Dermis microvascular lymphatic vessel endothelial cell (primary cell): ENCODE measurements around the gene RALBP1. TPM values are rescaled to one million over a fixed set of nuclear protein-coding genes. Genes with fewer than 3 reads are reported as not detected.
A peak's percentile ranks its signal among the peaks of the same experiment; 100 is the strongest.

Experiments
- DNase-seq, 2 donors: peaks; one replicate each; pipeline versions ENCODE4 v3.0.0 to v3.0.0-alpha.2; 2010; ENCODE audit warnings: low read depth in 2 of 2
- total RNA-seq: library from RNA; depleted of rRNA; stranded (reverse); fragments of >200 nt; gene quantifications from 2 replicates; pipeline ENCODE4 v1.2.1, GENCODE V29; 2014

RALBP1 gene
- total RNA-seq, 1 donor from 2014 or later = 54.2 TPM

DNA sequence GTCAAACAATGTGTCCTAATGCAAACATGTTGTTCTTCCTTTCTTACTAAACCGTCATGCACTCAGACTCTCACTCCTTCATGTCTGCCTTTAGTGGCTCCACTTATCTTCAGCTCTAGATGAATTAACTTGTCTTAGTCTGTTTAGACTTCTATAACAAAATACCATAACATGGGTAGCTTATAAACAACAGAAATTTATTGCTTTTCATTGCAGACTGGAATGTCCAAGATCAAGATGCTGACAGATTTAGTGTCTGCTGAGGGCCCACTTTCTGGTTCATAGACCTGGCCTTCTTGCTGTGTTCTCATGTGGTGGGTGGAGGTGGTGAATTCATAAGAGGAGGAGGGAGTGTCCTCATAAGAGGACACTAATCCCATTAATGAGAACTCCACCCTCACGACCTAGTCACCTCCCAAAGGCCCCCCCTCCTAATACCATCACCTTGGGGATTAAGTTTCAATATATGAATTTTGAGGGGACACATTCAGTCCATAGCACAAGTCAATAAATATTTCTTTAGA lies 32.3 kb downstream of the RALBP1 start:
- peak in 1 of 2 donors; percentile 7 for DNase-seq

DNA sequence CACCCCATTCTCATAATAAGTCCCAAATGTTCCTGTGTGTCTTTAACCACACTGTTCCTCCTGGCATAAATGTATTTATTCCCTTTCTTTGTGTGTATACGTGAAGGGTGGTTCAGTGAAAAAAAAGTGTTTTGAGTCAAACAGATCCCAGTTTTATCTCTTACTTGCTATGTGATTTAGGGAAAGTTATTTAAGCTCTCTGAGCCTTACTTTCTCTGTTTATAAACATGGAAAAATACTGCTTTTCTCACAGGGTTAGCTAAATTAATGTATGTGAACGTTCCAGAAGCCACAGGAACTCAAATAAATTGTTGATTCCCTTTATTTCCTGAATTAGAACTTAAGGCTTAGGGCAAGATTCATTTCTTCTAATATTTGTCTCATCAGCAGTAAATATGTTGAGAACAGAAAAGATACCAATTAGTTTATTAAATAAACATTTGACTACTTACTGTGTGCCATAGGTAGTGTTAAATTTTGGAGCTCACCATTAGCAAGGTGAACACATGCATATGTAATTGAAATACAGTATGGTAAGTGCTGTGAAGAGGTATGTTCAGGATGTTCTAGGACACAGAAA lies 33.2 kb downstream of the RALBP1 start:
- DNase-seq = no peak

DNA sequence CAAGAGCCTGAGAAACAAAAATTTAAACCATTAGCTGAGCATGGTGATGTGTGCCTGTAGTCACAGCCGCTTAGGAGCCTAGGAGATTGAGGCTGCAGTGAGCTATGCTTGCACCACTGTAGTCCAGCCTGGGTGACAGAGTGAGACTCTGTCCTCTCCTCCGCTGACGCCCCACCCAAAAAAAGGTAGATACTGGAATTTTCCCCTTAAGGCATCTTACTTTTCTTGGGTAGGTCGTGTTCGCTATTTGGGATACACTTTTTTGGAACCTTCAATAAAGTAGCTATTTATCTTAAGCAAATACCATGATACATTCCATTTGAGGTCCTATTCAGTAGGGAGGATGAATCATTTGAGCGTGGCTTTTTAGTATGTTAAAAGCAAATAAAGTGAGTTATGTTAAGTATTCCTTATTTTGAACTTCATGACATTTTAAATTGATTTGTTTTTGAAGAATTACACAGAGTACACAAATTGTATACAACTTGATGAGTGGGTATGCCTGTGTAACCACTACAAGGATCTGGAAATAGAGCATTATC lies 38.7 kb downstream of the RALBP1 start:
- DNase-seq = no peak

DNA sequence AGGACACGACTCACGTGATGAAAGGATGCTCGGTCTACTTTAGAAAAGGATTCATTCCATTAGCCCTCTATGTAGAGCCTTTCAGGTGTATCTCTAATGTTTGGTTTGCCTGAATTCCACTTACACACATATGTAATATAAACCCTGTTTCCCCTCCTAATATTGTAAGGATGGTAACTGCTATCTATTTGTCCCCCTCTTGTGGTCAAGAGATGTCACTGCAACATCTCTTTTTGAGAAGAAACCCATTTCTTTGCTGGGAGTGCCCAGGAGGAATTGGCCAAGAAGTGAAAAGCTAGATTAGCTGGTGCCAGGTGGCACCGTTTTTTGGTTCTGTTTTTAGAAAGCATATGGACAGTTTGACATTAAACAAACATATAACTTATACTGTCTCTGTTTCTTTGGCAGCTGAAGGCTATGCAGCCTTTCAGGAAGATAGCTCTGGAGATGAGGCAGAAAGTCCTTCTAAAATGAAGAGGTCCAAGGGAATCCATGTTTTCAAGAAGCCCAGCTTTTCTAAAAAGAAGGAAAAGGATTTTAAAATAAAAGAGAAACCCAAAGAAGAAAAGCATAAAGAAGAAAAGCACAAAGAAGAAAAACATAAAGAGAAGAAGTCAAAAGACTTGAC lies 41.2 kb downstream of the RALBP1 start:
- peak; percentile 26 to 53 for DNase-seq

DNA sequence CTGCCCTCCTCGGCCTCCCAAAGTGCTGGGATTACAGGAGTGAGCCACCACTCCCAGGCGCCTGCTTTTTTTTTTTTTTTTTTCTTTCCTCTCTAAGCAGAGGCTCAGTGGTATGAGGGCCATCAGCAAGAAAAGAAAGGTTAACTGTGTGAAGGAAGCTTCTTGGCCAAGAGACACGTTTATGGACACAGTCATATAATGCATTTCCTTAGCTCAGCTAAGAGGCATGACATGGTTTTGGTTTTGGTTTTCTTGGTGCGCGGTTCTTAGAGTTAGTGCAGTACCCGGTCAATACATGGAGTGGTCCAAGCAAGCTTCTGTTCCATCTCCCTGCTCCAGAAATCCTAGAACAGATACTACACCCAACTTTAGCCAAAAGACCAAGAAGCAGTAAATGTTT lies 42.6 kb downstream of the RALBP1 start:
- DNase-seq = no peak

DNA sequence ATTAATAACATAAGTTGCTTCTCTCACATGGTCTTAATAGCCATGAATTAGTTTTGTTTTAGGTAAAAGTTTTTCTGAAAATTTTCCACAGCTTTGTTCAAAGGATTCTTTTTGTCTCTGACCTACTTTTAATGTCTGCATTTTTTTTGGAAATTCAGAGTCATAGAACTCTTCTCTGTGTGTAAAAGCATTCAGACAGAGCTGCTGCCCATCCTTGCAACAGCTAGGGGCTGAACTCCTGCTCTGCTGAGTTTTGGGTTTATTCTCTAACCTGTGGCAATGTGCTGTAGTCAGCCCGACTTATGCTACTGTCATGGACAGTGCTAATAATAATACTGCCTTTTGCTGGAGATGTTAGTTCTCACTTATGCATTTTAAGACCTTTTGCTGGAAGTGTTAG lies 44.1 kb downstream of the RALBP1 start:
- DNase-seq = no peak

DNA sequence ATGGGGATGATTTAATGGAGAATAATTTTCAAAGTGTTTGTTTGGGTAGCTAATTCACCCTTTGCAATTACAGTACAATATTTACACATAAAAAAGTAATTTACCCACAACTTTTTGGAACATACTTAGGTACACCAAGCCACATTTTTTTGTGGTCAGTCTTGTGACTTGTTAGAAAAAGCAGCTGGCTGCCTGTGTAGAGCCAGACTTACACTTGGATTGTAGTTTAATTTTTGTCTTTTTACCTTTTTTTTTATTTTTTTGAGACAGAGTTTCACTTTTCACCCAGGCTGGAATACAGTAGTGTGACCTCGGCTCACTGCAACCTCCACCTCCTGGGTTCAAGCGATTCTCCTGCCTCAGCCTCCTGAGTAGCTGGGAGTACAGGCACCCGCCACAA lies 45.4 kb downstream of the RALBP1 start:
- no peak for DNase-seq

DNA sequence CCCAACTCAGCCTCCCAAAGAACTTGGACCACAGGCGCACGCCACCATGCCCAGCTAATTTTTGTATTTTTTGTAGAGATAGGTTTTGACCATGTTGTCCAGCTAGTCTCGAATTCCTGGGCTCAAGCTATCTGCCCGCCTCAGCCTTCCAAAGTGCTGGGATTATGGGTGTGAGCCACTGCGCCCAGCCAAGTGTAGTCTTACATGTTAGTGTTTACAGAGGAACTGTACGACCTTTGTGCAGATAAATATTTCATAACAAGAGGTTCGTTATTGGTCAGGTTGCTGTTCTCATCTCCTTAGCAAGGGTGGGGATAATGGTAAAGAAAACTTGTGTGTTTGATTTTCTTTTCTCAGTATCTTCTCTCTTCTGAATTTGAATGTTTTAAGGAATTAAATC lies 46.5 kb downstream of the RALBP1 start:
- no peak for DNase-seq

DNA sequence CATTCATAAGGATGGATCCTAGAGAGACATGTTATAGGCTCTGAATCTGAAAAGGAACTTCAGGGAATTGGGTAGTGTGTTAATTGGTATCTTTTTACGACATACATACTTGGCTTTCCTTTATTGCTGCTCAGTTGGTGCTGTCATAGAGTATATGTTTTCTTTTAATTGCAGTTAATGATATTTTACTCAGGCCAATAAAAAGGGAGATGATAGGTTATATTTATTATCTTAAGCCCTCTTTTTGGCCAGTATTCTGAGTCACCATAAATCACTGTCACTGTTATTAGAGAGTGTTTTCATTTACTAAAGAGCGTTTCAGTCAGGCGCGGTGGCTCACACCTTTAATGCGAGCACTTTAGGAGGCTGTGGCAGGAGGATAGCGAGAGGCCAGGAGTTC lies 47.6 kb downstream of the RALBP1 start:
- no peak for DNase-seq

DNA sequence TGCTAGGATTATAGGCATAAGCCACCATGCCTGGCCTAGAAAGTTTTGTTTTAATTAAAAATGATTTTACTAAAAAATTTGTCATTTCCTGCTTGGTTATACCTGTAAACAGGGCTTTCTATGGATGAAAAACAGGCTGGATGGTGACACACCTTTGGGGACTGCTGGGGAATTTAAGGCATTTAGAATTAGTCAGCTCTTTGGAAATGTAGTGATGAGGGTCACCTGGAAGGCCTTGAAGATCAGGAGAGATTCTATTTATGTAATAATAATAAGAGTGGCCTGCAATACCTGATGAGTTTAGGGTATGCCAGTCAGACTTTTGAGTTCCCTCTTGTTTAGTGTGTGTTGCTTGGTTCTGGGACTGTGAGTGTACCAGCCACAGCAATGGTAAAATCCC lies 51.1 kb downstream of the RALBP1 start:
- DNase-seq = no peak

DNA sequence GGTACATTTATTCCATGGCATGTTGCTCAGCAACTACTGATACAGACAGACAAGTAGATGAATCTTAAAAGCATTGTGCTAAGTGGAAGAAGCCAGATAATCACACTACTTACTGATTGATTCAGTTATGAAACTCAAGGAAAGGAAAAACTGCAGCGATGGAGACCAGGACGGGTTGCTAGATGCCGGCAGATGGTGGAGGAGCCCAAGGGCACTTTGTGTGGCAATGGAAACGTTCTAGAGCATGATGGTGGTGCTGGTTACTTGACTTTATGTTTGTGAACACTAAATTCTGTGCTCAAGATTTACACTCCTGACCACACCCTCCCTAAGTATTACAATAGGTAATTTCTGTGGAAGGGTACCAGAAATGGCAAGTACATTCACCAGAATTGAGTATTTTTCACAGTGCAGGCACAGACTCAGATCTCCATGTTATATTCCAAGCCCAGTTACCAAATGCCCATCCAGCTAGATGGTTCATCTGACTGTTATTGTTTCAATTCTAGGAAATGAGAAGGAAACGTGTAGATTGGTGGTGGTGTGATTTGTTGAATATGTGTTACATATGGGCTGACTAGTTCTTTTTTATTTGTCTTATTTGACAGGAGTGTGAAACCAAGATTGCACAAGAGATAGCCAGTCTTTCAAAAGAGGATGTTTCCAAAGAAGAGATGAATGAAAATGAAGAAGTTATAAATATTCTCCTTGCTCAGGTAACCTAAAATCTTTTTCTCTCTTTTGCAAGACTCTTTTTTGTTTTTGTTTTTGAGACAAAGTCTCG lies 55.1 kb downstream of the RALBP1 start:
- no peak for DNase-seq

DNA sequence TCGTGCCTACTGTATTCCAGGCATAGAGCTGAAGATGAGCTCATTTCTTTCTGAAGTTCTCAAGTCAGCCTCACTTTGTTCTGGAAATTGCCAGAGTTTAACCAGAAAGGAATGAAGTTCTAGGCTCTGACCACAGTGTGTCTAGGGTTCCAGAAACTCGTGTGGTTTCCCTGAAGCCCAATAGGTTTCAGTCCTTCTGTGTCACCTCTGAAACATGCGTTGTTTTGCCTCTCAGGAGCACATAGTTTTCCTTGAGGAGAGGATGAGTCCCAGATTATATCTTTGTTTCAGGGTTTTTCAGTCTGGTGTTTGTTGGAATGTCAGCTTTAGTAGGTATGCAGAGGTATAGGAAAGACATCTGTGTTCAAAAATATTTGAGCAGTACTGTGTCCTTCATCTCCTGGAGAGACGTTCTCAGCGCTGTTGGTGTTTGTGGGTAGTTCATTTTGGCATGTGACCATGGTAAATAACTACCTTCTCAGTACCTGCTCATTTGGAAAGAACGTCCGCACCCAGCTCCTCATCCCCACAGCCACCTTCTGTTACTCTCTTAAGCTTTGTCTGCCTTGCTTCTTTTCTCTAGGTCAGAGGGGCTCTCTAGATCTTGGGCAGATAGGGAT lies 56.6 kb downstream of the RALBP1 start:
- DNase-seq = no peak

DNA sequence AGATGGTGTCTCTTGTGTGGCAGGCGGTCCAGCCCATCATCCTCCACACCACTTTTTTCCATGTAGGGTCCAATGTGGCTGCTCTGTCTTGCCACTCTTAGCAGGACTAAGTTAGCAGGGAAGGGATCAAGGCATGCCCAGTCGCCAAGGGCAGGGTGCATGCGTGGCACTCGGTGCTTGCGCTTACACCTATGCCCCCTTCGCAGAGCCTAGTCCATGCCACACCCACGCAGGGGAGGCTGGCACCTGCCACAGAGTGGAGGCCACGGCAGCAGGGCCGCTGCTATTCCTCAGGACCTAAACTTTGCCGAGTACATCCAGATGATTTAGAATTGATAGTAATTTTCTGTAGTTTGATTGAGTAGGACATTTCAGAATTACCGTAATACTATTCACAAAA lies 59.5 kb downstream of the RALBP1 start:
- no peak for DNase-seq

DNA sequence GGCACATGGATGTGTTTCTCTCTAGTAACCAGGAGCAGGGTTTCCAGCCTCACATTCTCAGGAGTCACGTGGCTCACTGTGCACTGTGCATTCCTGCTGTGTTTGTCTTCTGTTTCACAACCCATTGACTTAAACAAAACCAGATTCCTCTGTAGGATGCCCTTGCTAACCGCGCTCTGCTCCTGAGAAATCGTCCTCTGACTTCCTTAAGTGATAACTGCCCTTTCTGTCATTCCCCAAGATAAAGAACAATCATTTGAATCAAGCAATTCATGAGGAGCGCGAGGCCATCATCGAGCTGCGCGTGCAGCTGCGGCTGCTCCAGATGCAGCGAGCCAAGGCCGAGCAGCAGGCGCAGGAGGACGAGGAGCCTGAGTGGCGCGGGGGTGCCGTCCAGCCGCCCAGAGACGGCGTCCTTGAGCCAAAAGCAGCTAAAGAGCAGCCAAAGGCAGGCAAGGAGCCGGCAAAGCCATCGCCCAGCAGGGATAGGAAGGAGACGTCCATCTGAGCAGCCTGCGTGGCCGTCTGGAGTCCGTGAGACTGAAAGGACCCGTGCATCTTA lies 60.2 kb downstream of the RALBP1 start:
- DNase-seq = no peak

DNA sequence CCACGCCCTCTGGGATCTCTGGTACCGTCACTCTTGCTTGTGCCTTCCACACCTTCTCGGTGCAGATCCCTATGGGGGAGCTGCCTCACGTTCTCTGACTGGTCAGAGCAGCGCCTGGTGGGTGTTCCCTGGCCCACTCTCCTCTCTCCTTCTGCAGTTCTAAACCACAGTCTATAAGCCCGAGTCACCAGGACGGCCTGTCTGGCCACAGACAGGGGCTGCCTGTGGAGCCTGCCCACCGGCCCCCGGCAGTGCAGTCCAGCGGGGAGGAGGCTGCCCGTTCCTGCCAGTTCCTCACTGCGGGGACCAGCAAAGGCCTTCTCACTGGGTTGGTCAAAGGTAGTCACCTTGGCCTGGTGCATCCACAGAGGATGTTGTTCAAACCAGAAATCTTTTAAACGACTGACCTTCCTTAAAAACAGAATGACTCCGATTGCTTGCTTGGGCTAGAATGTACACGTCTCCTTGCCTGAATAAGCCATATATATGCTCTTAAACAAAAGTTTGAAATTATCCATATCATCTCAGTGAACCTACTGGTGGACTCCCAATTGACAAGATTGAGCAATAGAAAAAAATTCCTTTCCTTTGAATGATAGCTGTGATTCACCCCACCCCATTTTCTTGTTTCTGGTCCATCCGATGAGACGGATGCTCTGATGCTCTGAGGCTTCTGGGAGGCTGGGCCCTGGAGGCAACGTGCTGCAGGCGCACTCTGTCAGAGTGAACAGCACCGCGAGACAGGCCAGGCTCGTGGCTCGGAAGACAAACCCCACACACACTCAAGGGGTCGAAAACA lies 61.2 kb downstream of the RALBP1 start:
- no peak for DNase-seq

DNA sequence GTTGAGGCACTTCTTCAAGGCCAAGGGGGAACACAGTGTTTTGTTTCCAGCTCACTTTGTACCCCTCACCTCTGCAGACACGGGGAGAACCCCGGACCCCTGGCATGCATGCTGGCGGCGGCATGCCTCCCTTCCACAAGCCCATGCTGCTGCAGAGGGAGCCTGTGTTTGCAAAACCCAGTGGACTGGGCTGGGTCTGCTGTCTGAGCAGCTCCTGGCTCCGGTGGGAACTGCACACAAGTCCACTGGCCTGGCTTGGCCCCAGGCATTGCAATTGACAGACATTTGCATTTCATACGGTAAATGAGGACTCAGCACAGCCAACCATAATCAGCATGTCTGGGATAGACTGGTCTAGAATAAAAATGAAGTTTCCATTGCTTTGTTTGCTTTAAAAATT lies 62.4 kb downstream of the RALBP1 start:
- DNase-seq = no peak

DNA sequence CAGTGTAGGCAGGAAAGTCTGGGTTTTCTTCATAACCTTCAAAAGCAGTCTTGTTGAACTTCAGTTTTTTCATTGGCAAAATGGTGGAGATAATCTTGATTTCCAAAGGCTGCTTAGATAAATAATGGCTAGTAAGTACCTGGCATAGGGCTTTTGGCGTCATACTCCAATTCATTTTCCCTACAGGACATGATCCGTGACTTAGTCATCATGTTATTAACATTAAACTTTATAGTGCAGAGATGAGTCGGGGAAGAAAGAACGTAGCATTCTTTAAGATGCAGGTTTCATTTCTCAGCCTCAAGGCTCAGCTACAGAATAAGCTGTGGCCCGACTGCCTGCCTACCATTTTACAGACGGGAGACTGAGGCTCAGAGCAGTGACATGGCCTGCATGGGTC lies 64.0 kb downstream of the RALBP1 start:
- peak in 1 of 2 donors; percentile 64 for DNase-seq

DNA sequence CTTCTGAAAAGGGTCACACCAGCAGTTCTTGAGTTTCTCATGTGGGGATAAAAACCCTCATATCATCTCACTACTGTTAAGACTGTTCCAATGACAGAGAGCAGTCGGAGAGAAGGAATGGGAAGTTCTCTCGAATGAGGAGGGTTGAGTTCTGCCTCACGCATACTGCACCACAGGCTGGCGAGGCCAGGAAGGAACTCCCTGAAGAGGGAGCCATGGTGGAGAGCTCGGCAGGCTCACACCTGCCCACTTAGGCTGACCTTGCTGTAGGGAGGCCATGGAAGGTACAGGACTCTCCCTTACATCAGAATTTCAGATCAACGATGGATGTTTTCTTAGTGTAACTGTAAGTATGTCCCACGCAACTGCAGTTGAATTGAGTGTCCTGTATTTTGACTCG lies 64.6 kb downstream of the RALBP1 start:
- no peak for DNase-seq

DNA sequence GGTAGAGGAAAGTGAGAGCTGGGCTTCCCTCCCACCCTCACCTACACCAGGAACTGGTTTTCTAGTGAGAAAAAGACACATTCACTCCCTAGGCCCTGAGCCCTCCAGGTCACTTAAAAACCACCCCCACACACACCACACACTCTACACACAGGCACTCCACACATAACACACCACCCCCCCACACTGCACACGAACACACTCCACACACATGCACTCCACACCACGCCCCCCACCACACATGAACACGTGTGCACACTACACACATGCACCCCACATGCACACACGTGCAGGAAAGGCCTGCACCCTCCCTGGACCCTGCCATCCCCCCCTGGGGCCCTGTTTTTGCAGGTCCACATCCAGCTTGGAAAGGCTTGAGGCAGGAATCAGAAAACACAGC lies 67.6 kb downstream of the RALBP1 start:
- no peak for DNase-seq

DNA sequence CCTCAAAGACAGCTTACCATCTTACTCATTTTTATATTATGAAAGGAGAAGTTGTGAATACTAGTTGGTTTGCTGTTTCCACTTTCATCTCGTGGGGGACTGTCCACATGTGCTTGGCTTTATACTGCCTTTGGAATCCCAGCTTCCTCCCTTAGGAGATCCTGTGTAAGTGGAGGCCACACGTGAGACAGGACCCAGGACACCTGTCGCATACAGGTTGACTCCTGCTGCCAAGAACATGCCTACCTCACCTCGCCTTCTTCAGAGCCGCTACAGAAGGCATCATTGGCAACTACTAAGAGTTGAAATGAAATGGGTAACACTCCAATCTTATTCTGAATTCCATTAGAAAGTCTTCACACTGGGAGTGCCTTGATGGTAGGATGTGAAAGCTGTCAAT lies 69.7 kb downstream of the RALBP1 start:
- DNase-seq = no peak

DNA sequence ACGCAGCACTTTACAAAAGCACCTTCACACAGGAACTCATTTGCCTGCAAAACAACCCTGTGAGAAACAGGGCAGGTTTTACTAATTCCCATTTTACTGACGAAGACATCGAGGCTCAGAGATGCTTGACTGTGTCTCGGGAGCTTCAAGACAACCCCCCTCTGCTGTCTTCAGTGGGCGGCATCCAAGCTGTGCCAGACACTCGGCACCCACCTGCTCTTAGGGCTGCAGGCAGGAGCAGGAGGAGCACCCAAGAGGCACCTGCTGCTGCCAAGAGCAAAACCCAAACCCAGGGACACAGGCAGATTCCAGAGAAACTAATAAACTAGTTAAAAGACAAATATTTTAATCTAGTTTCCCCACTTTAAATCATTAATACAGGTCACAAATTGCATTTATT lies 71.2 kb downstream of the RALBP1 start:
- DNase-seq = no peak
